Measurements from ENCODE around the gene DOK3. TPM values are rescaled to one million over a fixed set of nuclear protein-coding genes. Genes with fewer than 3 reads are reported as not detected.
A peak's percentile ranks its signal among the peaks of the same experiment; 100 is the strongest.

DOK3 gene
- total and polyA plus RNA-seq, 2 of the 13 experiments (the other 11 are each of a cell fraction or from before 2014, with no cell fraction given): 1.4 to 1.5 TPM

DNA sequence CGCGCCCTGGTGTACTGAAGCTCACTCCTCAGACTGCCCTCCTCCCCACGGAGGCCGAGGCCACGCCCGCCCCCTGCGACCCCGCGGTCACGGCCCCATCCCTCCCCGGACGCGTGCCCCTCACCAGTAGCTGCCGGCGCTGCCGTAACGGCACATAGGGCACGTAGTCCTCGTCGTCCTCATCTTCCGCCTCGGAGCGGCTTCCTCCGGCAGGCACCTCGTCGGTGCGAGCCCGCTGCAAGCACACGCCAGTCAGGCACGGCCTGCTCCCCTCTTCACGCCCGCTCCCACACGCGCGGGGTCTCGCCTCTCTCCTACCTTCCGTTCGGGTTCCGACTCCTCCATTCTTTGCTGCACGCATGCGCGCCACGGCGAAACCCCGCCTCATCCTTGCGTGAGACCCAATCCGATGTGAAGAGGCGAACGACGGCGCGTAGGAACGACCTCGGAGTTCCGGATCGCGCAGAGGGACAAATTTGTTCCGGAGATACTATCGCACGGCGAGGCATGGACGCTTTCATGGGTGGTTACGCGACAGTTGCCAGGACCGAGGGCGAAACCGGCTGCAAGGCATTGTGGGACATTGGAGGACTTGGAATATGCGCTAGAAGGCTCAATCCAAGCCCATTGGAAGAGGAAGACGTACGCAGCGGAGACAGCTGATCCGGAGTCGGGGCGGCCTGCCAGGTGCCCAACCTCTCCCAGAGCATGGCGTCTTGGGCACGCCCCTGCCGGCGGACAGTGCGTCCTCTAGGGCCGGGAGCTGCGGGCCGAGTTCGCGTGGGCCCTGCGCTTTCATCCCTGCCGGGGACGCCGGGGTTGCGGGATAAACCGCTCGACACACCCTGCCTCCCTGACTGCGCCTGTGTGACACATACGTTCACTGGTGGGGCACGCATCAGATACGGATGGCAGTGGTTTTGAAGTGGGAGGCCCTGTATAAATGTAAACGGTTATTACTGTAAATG is 7.3 kb upstream of the DOK3 start, which contains the start of gene DDX41 (continued):
- TF ChIP-seq, protein P1, sequence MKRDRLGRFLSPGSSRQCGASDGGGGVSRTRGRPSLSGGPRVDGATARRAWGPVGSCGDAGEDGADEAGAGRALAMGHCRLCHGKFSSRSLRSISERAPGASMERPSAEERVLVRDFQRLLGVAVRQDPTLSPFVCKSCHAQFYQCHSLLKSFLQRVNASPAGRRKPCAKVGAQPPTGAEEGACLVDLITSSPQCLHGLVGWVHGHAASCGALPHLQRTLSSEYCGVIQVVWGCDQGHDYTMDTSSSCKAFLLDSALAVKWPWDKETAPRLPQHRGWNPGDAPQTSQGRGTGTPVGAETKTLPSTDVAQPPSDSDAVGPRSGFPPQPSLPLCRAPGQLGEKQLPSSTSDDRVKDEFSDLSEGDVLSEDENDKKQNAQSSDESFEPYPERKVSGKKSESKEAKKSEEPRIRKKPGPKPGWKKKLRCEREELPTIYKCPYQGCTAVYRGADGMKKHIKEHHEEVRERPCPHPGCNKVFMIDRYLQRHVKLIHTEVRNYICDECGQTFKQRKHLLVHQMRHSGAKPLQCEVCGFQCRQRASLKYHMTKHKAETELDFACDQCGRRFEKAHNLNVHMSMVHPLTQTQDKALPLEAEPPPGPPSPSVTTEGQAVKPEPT (CRISPR knock-in tag; IDR thresholded peaks at IDR 0.05; ENCODE audit: low read depth): peak; percentile 60; the same call in 1 of the 2 replicates
- no peak for TF ChIP-seq ZNF557 (CRISPR knock-in tag; IDR thresholded peaks at IDR 0.05)
- no peak for TF ChIP-seq RAD51 (IDR thresholded peaks at IDR 0.05; ENCODE audit: borderline replicate concordance)
- no peak; the same call in 1 of the 2 replicates for TF ChIP-seq ZNF841 (CRISPR knock-in tag; IDR thresholded peaks at IDR 0.05; ENCODE audit: borderline replicate concordance)
- TF ChIP-seq ZNF343 (CRISPR knock-in tag; IDR thresholded peaks at IDR 0.05): peak; percentile 76; the same call in 1 of the 2 replicates
- TF ChIP-seq, protein P2, sequence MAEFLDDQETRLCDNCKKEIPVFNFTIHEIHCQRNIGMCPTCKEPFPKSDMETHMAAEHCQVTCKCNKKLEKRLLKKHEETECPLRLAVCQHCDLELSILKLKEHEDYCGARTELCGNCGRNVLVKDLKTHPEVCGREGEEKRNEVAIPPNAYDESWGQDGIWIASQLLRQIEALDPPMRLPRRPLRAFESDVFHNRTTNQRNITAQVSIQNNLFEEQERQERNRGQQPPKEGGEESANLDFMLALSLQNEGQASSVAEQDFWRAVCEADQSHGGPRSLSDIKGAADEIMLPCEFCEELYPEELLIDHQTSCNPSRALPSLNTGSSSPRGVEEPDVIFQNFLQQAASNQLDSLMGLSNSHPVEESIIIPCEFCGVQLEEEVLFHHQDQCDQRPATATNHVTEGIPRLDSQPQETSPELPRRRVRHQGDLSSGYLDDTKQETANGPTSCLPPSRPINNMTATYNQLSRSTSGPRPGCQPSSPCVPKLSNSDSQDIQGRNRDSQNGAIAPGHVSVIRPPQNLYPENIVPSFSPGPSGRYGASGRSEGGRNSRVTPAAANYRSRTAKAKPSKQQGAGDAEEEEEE (CRISPR knock-in tag; IDR thresholded peaks at IDR 0.05; ENCODE audit: borderline replicate concordance): no peak
- TF ChIP-seq, protein P3, sequence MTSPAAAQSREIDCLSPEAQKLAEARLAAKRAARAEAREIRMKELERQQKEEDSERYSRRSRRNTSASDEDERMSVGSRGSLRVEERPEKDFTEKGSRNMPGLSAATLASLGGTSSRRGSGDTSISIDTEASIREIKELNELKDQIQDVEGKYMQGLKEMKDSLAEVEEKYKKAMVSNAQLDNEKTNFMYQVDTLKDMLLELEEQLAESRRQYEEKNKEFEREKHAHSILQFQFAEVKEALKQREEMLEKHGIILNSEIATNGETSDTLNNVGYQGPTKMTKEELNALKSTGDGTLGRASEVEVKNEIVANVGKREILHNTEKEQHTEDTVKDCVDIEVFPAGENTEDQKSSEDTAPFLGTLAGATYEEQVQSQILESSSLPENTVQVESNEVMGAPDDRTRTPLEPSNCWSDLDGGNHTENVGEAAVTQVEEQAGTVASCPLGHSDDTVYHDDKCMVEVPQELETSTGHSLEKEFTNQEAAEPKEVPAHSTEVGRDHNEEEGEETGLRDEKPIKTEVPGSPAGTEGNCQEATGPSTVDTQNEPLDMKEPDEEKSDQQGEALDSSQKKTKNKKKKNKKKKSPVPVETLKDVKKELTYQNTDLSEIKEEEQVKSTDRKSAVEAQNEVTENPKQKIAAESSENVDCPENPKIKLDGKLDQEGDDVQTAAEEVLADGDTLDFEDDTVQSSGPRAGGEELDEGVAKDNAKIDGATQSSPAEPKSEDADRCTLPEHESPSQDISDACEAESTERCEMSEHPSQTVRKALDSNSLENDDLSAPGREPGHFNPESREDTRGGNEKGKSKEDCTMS (CRISPR knock-in tag; conservative IDR thresholded peaks at IDR 0.05): no peak
- TF ChIP-seq ZNF670 (CRISPR knock-in tag; IDR thresholded peaks at IDR 0.05; ENCODE audit: borderline replicate concordance): peak; percentile 68; the same call in 1 of the 2 replicates
- no peak for TF ChIP-seq XBP1 (CRISPR knock-in tag; IDR thresholded peaks at IDR 0.05)
- 0 out of 2 replicates have a peak, but pooled peaks have one; percentile 37 for TF ChIP-seq ZNF678 (CRISPR knock-in tag; IDR thresholded peaks at IDR 0.05)
- peak; percentile 84 for TF ChIP-seq NAIF1 (CRISPR knock-in tag; IDR thresholded peaks at IDR 0.05; ENCODE audit: borderline replicate concordance)
- no peak; the same call in 1 of the 2 replicates for TF ChIP-seq HOXD1 (CRISPR knock-in tag; IDR thresholded peaks at IDR 0.05)
- TF ChIP-seq MED13 (CRISPR knock-in tag; IDR thresholded peaks at IDR 0.05): no peak; the same call in 1 of the 2 replicates
- no peak for TF ChIP-seq JDP2 (CRISPR knock-in tag; IDR thresholded peaks at IDR 0.05; ENCODE audit: borderline replicate concordance)
